ENCODE data around the gene FLVCR1.

- TF ChIP-seq, protein P1, sequence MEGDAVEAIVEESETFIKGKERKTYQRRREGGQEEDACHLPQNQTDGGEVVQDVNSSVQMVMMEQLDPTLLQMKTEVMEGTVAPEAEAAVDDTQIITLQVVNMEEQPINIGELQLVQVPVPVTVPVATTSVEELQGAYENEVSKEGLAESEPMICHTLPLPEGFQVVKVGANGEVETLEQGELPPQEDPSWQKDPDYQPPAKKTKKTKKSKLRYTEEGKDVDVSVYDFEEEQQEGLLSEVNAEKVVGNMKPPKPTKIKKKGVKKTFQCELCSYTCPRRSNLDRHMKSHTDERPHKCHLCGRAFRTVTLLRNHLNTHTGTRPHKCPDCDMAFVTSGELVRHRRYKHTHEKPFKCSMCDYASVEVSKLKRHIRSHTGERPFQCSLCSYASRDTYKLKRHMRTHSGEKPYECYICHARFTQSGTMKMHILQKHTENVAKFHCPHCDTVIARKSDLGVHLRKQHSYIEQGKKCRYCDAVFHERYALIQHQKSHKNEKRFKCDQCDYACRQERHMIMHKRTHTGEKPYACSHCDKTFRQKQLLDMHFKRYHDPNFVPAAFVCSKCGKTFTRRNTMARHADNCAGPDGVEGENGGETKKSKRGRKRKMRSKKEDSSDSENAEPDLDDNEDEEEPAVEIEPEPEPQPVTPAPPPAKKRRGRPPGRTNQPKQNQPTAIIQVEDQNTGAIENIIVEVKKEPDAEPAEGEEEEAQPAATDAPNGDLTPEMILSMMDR (IDR thresholded peaks at IDR 0.05), result no peak
- TF ChIP-seq POLR2A (IDR thresholded peaks at IDR 0.05), result no peak
These were observed 35.1 kb upstream of the FLVCR1 start for GRCh38 chr1:212822956-212823355.

Data from lower leg skin (tissue), 3 donors.